NCI-H1417 (cell line): Measurements from ENCODE around the gene ASPA.
"Not testable (repeated sequence)": the region's sequence is repeated elsewhere in the genome, so short reads cannot be mapped to it uniquely, and the experiment has no call there.

Experiments
- DNase-seq, 3 experiments: peaks; one replicate each; lab custom pipeline; 2025; lab: John Stamatoyannopoulos, UW

Gene ASPA

DNA sequence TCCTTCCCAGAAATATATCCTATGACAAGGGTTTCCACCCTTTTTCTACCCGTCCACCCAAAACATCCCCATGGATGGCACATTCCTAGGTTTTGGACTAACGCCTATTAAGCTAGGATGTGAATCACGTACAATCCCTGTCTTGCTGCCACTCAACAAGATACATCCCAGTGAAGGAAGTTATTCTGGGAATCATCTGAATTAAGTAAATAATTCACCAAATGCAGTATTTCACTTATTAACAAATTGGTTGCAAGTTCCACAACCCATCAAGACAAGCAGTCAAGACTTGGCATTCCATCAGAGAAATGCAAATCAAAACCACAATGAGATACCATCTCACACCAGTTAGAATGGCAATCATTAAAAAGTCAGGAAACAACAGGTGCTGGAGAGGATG, 32.1 kb downstream of the ASPA start:
- no peak for DNase-seq

DNA sequence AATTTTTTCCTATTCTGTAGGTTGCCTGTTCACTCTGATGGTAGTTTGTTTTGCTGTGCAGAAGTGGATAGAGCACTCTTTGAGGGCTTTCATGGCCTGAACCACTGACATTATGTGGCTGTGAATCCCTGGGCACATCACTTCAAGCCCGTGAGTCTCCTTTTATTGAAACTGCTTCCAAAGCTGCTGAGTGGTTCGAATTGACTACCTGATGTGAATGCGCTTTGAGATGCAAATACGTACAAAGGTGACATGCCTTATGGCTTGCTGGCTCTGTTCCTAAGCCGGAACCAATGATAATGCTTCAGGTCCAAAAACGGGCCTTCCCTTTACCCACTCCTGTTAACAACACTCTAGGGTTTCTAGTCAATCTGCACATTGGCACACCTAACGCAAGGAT, 34.3 kb downstream of the ASPA start:
- no peak for DNase-seq

DNA sequence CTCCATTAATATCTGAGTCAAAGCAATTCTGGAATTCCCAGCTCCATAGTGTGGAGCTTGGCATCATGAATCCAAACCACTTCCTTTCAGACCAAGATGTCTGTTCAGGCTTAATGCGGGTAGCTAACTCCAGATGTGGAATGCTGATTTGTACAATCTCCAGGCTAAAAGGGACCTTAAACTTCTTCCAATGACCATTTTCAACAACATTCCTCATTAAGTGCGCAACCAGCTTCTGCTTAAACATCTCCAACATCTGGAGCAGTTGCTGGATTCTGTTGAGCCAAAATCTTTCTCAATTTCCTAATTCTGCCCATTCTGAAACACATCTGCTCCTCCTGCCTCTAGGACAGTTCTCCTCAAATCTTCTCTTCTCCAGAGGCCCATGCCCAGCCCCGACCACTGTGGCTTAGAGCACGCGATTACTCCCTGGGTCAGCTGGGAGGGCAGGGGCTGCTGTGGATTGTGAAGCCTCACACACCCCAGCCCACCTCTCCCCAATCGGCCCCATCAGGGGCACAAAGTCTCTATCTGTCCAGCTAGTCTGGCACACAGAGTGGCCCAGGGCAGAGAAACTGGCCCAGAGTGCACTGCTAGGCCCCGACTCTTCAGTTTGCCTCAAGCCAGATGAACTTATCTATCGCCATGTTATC, 36.2 kb downstream of the ASPA start:
- DNase-seq = no peak

DNA sequence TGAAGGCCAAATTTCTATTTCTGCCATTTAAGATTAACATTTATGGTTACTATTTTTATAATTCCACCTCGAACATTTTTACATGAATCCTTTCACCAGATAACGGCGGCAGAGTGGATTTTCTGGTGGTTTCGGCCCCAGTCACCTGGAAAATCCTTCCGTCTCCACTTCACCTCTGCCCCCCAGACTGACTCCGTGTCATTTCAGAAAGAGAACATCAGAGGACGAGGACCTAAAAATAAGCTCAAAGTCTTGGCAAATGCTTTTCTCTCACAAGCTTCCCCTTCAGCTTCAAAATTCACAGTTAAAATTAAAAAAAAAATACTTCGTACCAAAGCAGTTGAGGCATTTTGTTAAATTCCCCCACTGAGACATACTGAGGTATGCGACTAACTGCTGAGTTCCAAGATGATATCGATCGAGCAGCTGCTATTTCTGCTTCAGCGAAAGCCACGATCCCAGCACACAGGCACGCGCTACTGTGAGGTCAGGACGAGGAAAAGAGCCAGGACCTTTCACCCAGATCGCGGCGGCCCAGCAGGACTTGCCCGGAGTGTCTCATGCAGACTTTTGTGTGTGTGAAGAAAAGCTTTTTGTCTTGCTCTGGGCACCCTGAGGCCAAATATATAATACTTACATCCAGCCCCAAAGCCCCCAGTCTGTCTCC, 36.8 kb downstream of the ASPA start:
- DNase-seq = no peak

DNA sequence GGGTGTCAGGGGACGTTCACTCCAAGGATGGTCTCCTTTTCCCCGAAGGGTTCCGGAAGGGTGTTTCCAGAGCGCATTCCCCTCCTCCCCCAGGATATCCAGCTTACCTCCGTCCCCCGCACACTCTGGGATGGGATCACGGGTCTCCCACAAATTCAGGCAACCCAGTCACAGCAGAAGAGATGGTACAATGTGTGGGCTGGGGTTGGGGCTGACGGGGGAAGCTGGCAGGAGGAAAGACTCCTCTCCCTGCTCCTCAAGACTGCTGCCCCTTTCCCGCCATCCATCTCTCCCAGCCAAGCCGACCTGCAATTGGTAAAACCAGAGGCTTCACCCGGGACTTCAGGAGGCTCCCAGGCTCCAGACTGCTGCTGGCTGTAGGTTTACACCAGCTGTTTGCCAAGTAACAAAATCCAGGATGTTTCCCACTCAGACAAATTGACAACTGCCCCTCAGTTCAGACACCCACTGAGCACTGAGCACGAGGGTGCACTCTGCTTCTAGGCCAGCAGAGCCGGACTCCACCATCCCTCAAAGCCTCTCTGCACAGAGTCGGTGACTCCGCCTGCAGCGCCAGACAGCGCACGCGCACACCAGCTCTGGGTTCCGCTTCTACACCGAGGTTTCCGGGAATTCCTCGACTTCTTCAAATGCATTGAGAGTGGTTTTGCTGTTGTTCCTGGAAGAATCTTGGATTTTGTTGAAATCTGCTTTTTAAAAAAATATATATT, 37.7 kb downstream of the ASPA start:
- DNase-seq = no peak

DNA sequence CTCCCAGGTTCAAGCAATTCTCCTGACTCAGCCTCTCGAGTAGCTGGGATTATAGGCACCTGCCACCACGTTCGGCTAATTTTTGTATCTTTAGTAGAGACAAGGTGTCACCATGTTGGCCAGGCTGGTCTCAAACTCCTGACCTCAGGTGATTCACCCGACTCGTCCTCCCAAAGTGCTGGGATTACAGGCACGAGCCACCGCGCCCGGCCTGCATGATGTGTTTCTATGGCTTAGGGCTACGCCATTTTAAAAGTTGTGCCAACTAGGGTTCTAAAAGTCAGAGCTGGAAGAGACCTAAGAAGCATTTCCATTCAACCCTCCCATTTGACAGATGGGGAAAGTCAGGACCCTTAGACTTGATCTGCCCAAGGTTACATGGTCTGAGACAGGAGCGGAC, 38.4 kb downstream of the ASPA start:
- DNase-seq = not testable (repeated sequence)

DNA sequence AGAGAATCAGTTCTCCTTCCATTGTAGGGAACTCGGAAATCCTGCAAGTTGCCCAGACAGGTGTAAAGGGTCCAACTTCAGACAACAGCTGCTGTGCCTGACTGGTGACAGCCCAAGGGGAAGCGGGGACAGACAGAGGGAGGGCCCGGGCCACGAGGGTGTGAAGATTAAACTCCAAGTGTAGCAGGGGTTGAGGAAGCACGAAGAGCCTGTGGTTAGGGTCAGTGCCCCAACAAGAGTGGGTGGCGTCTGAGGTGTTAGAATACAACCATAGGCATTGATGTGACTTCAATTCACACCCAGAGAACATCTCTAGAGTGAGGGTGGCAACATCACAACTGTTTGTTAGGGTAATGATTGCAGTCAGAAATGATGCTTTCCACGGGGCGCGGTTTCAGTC, 39.1 kb downstream of the ASPA start:
- DNase-seq = no peak

DNA sequence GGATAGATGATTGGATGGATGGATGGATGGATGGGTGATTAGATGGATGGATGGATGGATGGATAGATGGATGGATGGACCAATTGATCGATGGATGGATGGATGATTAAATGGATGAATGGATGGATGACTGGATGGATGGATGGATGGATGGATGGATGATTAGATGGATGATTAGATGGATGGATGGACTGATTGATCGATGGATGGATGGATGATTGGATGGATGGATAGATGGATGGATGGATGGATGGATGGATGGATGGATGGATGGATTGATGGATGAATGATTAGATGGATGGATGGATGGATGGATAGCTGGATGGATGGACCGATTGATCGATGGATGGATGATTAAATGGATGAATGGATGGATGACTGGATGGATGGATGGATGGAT, 43.7 kb downstream of the ASPA start:
- not testable (repeated sequence) for DNase-seq

DNA sequence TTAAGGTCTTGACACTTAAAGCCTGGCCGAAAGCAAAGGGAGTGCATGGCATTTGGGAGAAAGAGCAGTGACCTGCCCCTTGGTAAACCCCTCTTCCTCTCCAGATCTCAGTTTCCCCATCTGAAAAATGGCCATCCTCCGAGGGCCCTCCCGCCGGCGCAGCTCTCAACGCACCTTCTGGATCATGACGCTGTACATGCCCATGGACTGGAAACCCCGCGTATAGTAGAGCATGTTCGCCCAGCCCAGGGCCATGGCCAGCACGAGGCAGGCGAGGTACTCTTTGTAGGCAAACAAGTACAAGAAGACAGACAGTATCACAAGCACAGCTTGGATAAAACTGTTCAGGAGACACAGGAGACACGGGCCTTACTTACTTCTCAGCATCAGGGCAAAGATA, 48.2 kb downstream of the ASPA start:
- no peak for DNase-seq

DNA sequence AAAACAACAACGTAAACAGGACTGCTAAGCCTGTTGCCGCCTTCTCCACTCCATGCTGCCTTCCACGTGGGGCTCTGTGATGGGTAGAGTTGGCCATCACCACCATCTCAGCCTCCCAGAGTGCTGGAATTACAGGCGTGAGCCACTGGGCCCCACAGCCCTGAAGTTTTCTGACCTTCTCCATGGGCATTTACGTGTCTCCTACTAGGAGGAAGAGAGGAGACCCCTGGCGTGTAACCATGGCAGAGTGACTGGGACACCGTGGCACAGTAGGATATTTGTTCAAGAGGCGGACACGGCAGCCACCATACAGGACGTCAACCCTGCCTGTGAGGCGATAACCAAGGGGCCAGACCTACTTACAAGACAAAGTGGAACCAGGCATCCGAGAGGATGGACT, 50.7 kb downstream of the ASPA start:
- DNase-seq = no peak

DNA sequence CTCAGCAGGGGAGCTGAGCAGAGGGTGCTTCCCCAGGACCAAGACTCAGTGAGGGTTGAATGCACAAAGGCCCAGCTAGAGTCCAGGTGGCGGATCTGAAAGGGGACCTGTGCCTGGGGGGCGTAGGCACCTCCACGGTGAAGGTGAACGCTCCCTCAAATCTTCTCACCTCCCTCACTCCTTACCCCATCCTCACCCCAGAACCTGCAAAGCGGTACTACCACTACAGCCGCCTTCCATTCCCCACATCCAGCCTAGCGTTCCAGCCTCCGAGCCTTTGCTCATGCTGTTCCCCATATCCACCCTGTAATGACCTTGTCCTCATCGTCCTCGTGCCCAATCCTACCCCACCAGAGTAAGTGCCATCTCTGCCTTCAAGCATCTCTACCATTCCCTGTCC, 51.2 kb downstream of the ASPA start:
- DNase-seq = no peak

DNA sequence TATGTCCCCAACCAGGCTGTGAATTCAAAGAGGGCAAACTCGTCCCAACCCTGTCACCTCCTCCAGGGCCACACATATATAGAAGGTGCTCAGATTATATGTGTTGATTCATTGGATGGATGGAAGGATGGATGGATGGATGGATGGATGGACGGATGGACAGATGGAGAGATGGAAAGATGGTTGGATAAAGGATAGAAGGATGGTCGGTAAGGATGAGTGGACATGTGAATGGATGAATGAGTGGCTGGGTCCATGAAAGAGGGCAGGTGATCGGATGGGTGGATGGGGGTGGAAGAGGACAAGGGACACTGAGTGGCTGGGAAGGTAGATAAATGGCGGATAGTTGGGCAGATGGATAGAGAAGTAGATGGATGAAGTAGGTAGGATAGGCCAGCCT, 51.7 kb downstream of the ASPA start:
- DNase-seq = no peak

DNA sequence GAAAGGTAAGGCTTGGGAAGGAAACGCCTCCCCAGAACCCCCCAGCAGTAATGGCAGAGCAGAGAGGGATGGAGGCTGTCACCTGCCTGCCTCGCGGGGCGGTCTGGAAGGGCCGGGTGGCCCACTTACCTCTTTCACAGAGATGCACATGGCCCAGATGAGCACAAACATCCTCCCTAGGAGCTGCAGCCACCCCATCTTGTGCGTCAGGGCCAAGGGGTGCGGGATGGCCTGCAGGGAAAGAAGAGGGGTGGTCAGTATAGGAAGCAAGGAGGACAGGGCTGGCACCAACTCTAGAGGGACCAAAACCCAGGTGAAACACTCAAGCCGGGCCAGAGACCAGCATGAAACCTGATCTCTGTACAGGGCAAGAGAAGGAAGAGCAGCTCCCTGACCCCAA, 52.1 kb downstream of the ASPA start:
- DNase-seq = no peak

DNA sequence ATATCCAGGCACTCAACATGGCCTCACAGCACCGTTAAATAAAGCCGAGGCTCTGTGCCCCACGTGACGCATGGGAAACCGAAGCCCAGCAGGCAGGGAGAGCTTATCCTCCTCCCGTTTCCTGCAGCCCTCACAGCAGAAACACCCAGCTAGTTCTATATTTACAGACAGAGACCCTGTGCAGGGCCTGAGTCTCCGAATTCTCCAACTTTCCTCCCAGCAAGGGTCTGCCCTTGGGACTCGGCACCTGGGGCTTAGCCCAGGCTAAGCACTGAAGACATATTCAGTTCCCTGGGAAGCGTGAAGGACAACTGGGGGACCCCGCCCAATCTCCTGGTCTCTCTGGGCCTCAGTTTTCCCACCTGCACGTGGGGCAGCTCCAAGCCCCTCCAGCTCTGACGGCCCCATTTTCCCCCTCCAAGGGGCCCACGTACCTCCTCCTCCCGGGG, 52.6 kb downstream of the ASPA start:
- DNase-seq = no peak

DNA sequence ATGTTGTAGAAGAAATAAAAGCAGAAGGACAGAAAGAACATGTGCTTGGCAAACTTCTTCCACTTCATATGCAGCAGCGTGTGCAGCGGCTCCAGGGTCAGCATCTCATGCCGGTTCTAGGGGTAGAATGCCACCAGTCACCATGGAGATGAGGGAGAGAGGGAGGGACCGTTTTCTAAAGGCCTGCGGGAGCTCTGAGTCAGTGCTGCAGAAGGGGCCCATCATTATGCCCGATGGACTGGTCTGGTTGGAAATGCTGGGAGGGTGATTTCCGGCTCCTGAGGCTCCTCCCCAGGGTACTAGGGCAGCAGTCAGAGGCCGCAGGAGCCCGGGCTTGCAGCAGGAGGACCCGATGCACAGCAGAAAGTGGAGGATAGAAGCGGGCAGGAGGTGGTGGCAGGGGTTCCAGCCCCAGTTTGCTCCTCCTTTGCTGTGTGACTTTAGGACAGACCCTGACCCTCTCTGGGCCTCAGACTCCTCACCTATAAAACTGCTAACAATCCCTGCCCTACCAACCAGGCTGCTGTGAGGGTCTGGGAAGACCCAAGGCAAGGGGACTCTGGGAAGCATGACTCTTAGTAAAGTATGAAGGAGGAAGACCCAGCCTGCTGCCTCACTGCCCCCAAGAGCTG, 53.2 kb downstream of the ASPA start:
- peak in 2 of 3 experiments; percentile 5 to 6 for DNase-seq

DNA sequence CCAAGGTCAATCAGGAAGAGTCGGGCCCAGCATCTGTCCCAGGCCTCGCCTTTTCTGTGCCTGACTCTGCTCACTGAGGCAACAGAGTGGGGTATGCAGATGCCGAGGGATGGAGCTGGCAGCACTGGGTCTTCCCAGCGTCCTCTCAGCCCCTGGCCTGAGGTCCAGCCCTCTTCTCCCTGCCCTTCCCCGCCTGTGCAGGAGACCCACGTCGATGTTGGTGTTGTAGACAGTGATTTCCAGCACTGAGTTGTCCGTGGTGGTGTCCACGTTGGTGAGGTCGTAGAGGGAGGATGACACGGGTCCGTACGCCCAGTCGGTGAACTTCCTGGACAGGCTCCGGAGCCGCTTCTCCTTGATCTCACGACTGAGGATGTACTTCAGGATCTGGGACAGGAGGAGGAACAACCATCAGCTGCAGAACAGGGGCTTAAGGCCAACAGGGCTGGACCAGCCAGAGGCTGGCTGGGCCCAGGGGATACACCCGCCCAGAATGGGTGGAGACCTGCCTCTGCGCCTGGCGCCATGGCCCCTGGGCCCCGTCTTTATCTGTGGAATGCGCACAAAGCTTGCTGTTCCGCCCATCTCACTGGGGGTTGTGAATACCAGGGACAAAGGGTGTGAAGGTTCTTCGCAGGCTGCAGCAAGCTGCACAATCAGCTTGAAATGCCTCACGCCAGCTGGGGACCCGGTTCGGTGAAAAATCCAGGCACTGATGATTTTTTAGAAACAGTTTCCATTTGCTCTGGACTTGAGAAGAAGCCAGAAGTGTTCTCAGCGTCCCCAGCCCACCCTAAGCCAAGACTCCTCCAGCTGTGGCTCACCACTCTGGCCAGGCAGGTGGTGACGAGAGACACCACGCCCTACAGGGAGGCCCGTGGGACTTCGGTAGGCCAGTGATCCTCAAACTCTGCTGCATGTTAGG, 54.3 kb downstream of the ASPA start:
- peak in 1 of 3 experiments; percentile 0 for DNase-seq

DNA sequence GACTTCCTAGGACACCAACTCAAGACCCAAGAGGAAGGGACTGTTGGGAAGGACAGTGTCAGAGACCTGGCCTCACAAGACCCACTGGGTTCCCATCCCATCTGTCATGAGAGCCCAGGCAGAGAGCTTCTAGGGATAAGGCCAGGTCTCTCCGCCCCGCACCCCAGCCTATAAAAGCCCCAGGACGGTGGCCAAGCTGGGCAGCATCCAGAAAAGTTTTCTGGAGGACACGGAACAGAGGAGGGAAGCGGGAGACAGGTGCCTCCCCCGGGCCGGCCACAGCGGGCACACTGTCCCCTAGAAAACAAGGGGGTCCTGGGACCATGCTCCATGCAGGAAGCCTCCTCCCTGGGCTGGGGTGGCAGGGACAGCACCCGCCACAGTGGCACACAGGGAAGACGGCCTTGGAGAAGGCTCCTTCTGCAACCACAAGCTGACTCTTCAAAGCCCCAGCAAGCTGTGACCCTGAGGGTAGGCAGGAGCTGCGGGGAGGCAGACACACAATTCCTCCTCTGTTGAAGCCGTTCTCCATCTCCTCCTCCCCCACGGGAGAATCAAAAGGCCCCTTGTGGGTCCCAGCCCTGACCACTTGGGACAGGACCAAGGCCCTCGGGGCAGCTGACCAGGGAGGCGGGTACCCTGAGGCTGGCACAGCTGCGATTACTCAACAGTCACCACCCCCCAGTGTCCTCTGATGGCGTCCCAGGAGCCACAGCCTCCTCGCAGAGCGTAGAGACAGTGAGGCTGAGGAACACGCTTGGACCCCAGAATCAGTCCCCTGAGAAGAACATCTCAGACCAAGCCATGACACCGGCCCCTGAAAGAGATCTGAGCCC, 55.7 kb downstream of the ASPA start:
- no peak for DNase-seq

DNA sequence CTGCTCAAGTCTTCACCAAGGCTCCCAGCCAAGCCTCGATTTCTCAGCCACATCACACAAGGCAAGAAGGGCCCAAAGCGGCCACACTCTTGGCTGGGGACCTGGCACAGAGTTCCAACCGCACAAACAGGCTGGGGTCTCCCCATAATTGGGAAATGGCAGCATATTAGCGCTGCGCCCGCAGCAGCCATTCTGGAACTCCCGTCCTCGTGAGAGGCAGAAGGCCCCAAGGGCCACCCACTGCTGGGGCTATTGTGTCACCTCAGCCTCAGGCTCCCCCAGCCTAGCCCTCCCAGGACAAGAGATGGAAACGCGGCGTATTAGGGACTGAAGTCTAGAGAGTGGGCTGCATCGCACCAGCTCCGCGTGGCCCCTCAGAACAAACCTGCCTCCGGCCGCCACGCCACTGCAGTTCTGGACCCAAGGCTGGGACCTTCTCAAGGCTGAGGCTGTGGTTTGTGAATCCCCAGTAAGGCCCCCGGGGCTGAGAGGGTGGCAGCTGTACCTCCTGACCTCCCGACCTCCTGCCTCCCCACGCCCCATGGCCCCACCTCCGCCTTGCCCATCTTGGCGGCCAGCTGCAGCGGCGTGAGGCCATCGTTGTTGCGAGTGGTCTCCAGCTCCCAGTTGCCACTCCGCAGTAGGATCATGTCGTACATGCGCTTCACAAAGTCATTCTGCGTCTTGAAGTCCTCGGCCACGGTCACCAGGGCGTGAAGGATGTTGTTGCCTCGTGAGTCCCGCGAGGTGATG, 56.5 kb downstream of the ASPA start:
- no peak for DNase-seq

DNA sequence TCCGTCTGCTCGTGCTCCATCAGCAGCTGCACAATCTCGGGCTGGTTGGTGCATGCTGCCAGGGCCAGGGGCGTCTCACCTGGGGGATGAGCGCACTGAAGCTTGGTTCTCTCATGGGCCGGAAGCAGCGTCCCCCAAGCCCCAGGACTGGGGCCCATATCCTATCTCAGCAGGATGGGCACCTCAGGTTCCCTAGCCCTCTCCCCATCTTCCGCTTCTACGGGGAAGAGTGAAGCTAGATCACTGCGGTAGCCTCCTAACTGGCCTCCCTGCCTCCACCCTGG, 57.0 kb downstream of the ASPA start:
- DNase-seq = no peak

DNA sequence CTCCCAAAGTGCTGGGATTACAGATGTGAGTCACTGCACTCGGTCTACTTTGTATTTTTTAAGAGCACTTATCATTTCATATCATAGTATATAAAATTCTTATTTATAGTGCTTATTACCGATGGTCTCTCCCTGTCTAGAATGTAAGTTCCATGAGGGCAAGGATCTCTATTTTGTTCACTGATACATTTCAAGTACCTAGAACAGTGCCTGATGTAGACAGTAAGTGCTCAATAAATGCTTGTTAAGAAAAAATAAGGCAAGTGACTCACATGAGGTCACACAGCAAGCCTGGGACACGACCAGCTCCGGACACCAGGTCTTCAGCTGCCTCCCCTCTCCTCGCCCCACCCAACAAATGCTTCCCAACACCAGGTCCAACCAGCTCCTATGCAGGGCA, 58.0 kb downstream of the ASPA start:
- no peak for DNase-seq
